WTC11 (cell line): Measurements from ENCODE around the gene KIF3C. TPM values are rescaled to one million over a fixed set of nuclear protein-coding genes. Genes with fewer than 3 reads are reported as not detected.

Experiments
- ATAC-seq: fragments of 200-7000 bp; cut with Tn5 transposase; 2 replicates; pipeline ENCODE4 v1.10.0; 2021; ENCODE audit warnings: mild to moderate bottlenecking, moderate library complexity
- CTCF ChIA-PET: fragments of 300-600 bp; sonication (Branson Sonifier 250); formaldehyde crosslinking; loops from one replicate; lab custom pipeline; 2021; ENCODE audit warnings: antibody characterized with exemption; lab: Charles Lee
- POLR2A ChIA-PET: fragments of 350-600 bp; sonication (Branson Sonifier 250); formaldehyde crosslinking; loops from one replicate; lab custom pipeline; 2021; ENCODE audit warnings: antibody characterized with exemption; lab: Charles Lee
- DNase-seq: peaks from one replicate; pipeline ENCODE4 v3.0.0; 2021; ENCODE audit warnings: low spot score
- H3K27ac Mint-ChIP-seq: 2 replicates; pipeline ENCODE4 v1.8.0; 2021; ENCODE audit warnings: mixed read lengths
- H3K27me3 Mint-ChIP-seq: 2 replicates; pipeline ENCODE4 v1.8.0; 2021; ENCODE audit warnings: low read depth, mild to moderate bottlenecking, moderate library complexity, mixed read lengths
- H3K36me3 Mint-ChIP-seq: 2 replicates; pipeline ENCODE4 v1.8.0; 2021; ENCODE audit warnings: mixed read lengths
- H3K4me1 Mint-ChIP-seq: 2 replicates; pipeline ENCODE4 v1.8.0; 2022; ENCODE audit warnings: mixed read lengths
- H3K4me3 Mint-ChIP-seq: 2 replicates; pipeline ENCODE4 v1.8.0; 2021; ENCODE audit warnings: mild to moderate bottlenecking, moderate library complexity, mixed read lengths
- H3K9me3 Mint-ChIP-seq: 2 replicates; pipeline ENCODE4 v1.8.0; 2021; ENCODE audit warnings: mixed read lengths
- ARID4B ChIP-seq: sonication (generic); formaldehyde crosslinking; IDR thresholded peaks from 2 replicates; pipeline ENCODE4 v1.8.0; 2023; ENCODE audit warnings: missing genetic modification reagents, mild to moderate bottlenecking, borderline replicate concordance
- ATF1 ChIP-seq: sonication (generic); formaldehyde crosslinking; IDR thresholded peaks from 2 replicates; pipeline ENCODE4 v1.8.1; 2023; ENCODE audit warnings: mild to moderate bottlenecking, moderate library complexity, missing genetic modification reagents
- CDX4 ChIP-seq: fragments of 250-450 bp; sonication (Bioruptor Pico); IDR thresholded peaks from 2 replicates; pipeline ENCODE4 v1.9.0; 2021; ENCODE audit warnings: moderate library complexity, mild to moderate bottlenecking, inconsistent platforms, borderline replicate concordance
- CREM ChIP-seq: sonication (generic); formaldehyde crosslinking; IDR thresholded peaks from 2 replicates; pipeline ENCODE4 v1.8.1; 2022; ENCODE audit warnings: mild to moderate bottlenecking, missing genetic modification reagents, moderate library complexity
- E2F5 ChIP-seq: sonication (generic); formaldehyde crosslinking; IDR thresholded peaks from 2 replicates; pipeline ENCODE4 v1.8.1; 2022; ENCODE audit warnings: mild to moderate bottlenecking, moderate library complexity, missing genetic modification reagents
- FOXK1 ChIP-seq: sonication (generic); formaldehyde crosslinking; IDR thresholded peaks from 2 replicates; pipeline ENCODE4 v1.8.0; 2022; ENCODE audit warnings: mild to moderate bottlenecking, moderate library complexity, missing genetic modification reagents
- GABPB1 ChIP-seq: sonication (generic); formaldehyde crosslinking; IDR thresholded peaks from 2 replicates; pipeline ENCODE4 v1.8.1; 2023; ENCODE audit warnings: mild to moderate bottlenecking, missing genetic modification reagents
- HMGXB4 ChIP-seq: sonication (generic); formaldehyde crosslinking; IDR thresholded peaks from 2 replicates; pipeline ENCODE4 v1.8.1; 2023; ENCODE audit warnings: mild to moderate bottlenecking, moderate library complexity, missing genetic modification reagents
- JAZF1 ChIP-seq: fragments of 250-450 bp; sonication (Bioruptor Pico); IDR thresholded peaks from 2 replicates; pipeline ENCODE4 v1.9.0; 2021; ENCODE audit warnings: moderate library complexity, mild to moderate bottlenecking, inconsistent platforms
- MXD4 ChIP-seq: fragments of 250-450 bp; sonication (Bioruptor Pico); IDR thresholded peaks from 2 replicates; pipeline ENCODE4 v1.8.0; 2021; ENCODE audit warnings: mild to moderate bottlenecking, moderate library complexity, borderline replicate concordance
- NFATC4 ChIP-seq: fragments of 250-450 bp; sonication (Bioruptor Pico); IDR thresholded peaks from 2 replicates; pipeline ENCODE4 v1.9.0; 2021; ENCODE audit warnings: mild to moderate bottlenecking
- NR3C1 ChIP-seq: sonication (generic); formaldehyde crosslinking; conservative IDR thresholded peaks from 2 replicates; pipeline ENCODE4 v1.8.1; 2023; ENCODE audit warnings: low read depth, mild to moderate bottlenecking, missing genetic modification reagents
- RELA ChIP-seq: sonication (generic); formaldehyde crosslinking; IDR thresholded peaks from 2 replicates; pipeline ENCODE4 v1.8.1; 2022; ENCODE audit warnings: missing genetic modification reagents, mild to moderate bottlenecking, borderline replicate concordance
- SMAD4 ChIP-seq: sonication (generic); formaldehyde crosslinking; IDR thresholded peaks from 2 replicates; pipeline ENCODE4 v1.8.0; 2022; ENCODE audit warnings: mild to moderate bottlenecking, missing genetic modification reagents
- STAT6 ChIP-seq: sonication (generic); formaldehyde crosslinking; conservative IDR thresholded peaks from 2 replicates; pipeline ENCODE4 v1.8.1; 2023; ENCODE audit warnings: mild to moderate bottlenecking, low read depth, missing genetic modification reagents, moderate library complexity
- TEAD1 ChIP-seq: sonication (generic); formaldehyde crosslinking; IDR thresholded peaks from 2 replicates; pipeline ENCODE4 v1.8.0; 2022; ENCODE audit warnings: mild to moderate bottlenecking, missing genetic modification reagents
- TEAD4 ChIP-seq: sonication (generic); formaldehyde crosslinking; IDR thresholded peaks from 2 replicates; pipeline ENCODE4 v1.8.0; 2022; ENCODE audit warnings: mild to moderate bottlenecking, missing genetic modification reagents
- ZNF138 ChIP-seq: sonication (generic); formaldehyde crosslinking; conservative IDR thresholded peaks from 2 replicates; pipeline ENCODE4 v1.8.1; 2022; ENCODE audit warnings: mild to moderate bottlenecking, moderate library complexity, missing genetic modification reagents
- ZNF317 ChIP-seq: sonication (generic); formaldehyde crosslinking; IDR thresholded peaks from 2 replicates; pipeline ENCODE4 v1.8.1; 2023; ENCODE audit warnings: low read depth, mild to moderate bottlenecking, moderate library complexity, missing genetic modification reagents, borderline replicate concordance
- ZNF416 ChIP-seq: fragments of 250-450 bp; sonication (Bioruptor Pico); IDR thresholded peaks from 2 replicates; pipeline ENCODE4 v1.9.0; 2021; ENCODE audit warnings: mild to moderate bottlenecking, inconsistent platforms
- ZNF423 ChIP-seq: fragments of 250-450 bp; sonication (Bioruptor Pico); IDR thresholded peaks from 2 replicates; pipeline ENCODE4 v2.1.2; 2022; ENCODE audit warnings: mild to moderate bottlenecking, moderate library complexity
- ZNF425 ChIP-seq: fragments of 250-450 bp; sonication (Bioruptor Pico); conservative IDR thresholded peaks from 2 replicates; pipeline ENCODE4 v1.9.0; 2021; ENCODE audit warnings: mild to moderate bottlenecking
- total RNA-seq: library from RNA; stranded (reverse); gene quantifications from 3 replicates; pipeline ENCODE4 v1.2.3, GENCODE V29; 2021

Gene KIF3C
- total RNA-seq, 1 experiment from 2014 or later = 48.1 TPM

- TF ChIP-seq STAT6 (CRISPR knock-in tag) (no peak), ZNF425 (CRISPR knock-in tag) (no peak), GABPB1 (CRISPR knock-in tag) (no peak), SMAD4 (CRISPR knock-in tag) (no peak), TEAD1 (CRISPR knock-in tag) (no peak), MXD4 (no peak), TEAD4 (no peak), FOXK1 (no peak)
Measured at GRCh38 chr2:25939257-25939668, 43.0 kb downstream of the KIF3C start (continued).

GRCh38 chr2:25938345-25938744 lies 44.0 kb downstream of the KIF3C start:
- POLR2A ChIA-PET = no interaction called here
- TF ChIP-seq CDX4 (CRISPR knock-in tag) (no peak), ZNF416 (CRISPR knock-in tag) (no peak), CREM (CRISPR knock-in tag) (no peak), ZNF138 (CRISPR knock-in tag) (no peak), NR3C1 (CRISPR knock-in tag) (no peak), JAZF1 (CRISPR knock-in tag) (no peak)
- TF ChIP-seq, all 79 proteins: peak for 0
- H3K4me3 Mint-ChIP-seq = no peak overlapping the region
- no peaks in the 10 kb centered on the region for H3K4me1 Mint-ChIP-seq
- no peaks in the 10 kb centered on the region for H3K27me3 Mint-ChIP-seq
- H3K9me3 Mint-ChIP-seq = no peaks in the 10 kb centered on the region
- no peak overlapping the region for H3K27ac Mint-ChIP-seq
- ATAC-seq (no peak), DNase-seq (no peak)
- peaks cover 16% of the 10 kb centered on the region for H3K36me3 Mint-ChIP-seq
- CTCF ChIA-PET = interaction anchor here (0.7 kb wide), 1 partner anchor 31 kb away, joined by 4 read pairs; no protein-coding TSS in a partner anchor

- POLR2A ChIA-PET = no interaction called here
- H3K27me3 Mint-ChIP-seq = no peaks in the 10 kb centered on the region
- CTCF ChIA-PET = no interaction called here
- H3K9me3 Mint-ChIP-seq = no peaks in the 10 kb centered on the region
- no peak for ATAC-seq
- H3K27ac Mint-ChIP-seq = peak overlapping the region; percentile 15; the same call in 1 of the 2 replicates
- no peak overlapping the region for H3K4me3 Mint-ChIP-seq
- peaks cover 20% of the 10 kb centered on the region for H3K36me3 Mint-ChIP-seq
- H3K4me1 Mint-ChIP-seq = no peaks in the 10 kb centered on the region
- DNase-seq = no peak
- TF ChIP-seq ARID4B (CRISPR knock-in tag) (no peak), ATF1 (no peak), ZNF423 (CRISPR knock-in tag) (no peak), RELA (CRISPR knock-in tag) (no peak), HMGXB4 (CRISPR knock-in tag) (no peak), E2F5 (CRISPR knock-in tag) (no peak), ZNF317 (CRISPR knock-in tag) (no peak), NFATC4 (CRISPR knock-in tag) (no peak)
Measured at GRCh38 chr2:25936889-25937545, 45.3 kb downstream of the KIF3C start.
